ENCODE measurements around the gene TMEM178B.

The TMEM178B gene

DNA sequence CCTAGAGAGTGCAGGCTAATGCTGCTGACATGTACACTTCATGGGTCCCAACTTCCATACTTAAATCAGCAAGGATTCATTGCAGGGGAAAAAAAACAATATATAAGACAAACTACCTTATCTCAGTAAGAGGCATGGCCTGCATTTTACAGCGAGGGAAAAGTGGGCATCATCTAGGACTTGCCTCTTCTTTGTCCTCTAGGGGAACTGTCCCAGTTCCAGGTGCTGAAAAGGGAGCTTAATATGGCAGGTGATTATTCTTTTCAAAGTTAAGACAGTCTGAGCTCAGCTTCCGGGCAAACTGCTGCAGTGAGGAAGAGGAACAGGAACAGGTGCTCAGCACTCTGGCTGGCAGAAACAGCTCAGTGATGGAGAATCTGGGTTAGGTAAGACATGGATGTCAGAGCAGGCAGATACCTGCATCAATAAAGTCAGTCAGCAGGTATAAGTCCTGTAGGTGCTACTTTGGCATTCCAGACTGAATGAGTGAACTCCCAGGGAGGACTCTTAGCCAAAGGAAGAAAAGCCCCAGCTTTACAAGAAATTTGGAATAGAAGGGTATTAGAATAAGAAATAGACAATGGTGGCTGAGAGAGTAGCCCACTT, 147.2 kb downstream of the TMEM178B start:
- Histone ChIP-seq H2AFZ (ENCODE audit: low read length) (no peak overlapping the region), H3K4me1 (ENCODE audit: control insufficient read depth in 2 of 2, insufficient read depth in 1 of 2, low read depth in 1 of 2, low read length in 2 of 2) (no peaks in the 10 kb centered on the region), H3K9me3 (replicated peaks in 1 of 2; ENCODE audit: control insufficient read depth in 2 of 2, insufficient read depth in 1 of 2, low read depth in 1 of 2, low read length in 2 of 2) (no peaks in the 10 kb centered on the region), H2BK5ac (ENCODE audit: low read length) (no peak overlapping the region), H2AK5ac (ENCODE audit: low read depth, low read length) (no peak overlapping the region), H2BK12ac (ENCODE audit: low read length) (no peak overlapping the region), H3K27ac (replicated peaks; ENCODE audit: low read length) (no peak overlapping the region), H3K4me3 (ENCODE audit: low read length in 2 of 2) (no peak overlapping the region), H3K23ac (ENCODE audit: low read depth, low read length, poor library complexity) (no peak overlapping the region), H3K27me3 (ENCODE audit: control insufficient read depth in 3 of 3, insufficient read depth in 3 of 3, low read depth in 1 of 3, low read length in 3 of 3) (no peaks in the 10 kb centered on the region), H3K79me1 (ENCODE audit: low read depth, low read length) (no peaks in the 10 kb centered on the region), H3K9ac (ENCODE audit: low read depth, low read length, poor library complexity) (no peak overlapping the region), H3K36me3 (replicated peaks in 1 of 2; ENCODE audit: control insufficient read depth in 2 of 2, insufficient read depth in 2 of 2, low read length in 2 of 2) (no peaks in the 10 kb centered on the region), H2BK120ac (ENCODE audit: low read depth, low read length) (no peak overlapping the region), H3K14ac (ENCODE audit: low read length) (no peak overlapping the region), H4K91ac (ENCODE audit: low read depth, low read length, poor library complexity) (no peak overlapping the region), H3K18ac (ENCODE audit: low read length) (no peak overlapping the region), H4K8ac (ENCODE audit: low read depth, low read length) (no peak overlapping the region), H3K4me2 (ENCODE audit: insufficient read depth, low read length, poor library complexity, severe bottlenecking) (no peak overlapping the region), H3K4ac (ENCODE audit: low read length) (no peak overlapping the region), H2BK15ac (ENCODE audit: low read length) (no peak overlapping the region)
- WGBS, 2 donors (ENCODE audit: extremely low coverage in 2 of 2, insufficient read length in 2 of 2, insufficient replicate concordance in 1 of 2): no CpG with 5 or more reads among the region's 2 CpGs
- peak; percentile 27 for DNase-seq (ENCODE audit: low spot score)

GRCh38 chr7:141225916-141226618, 152.2 kb downstream of the TMEM178B start:
- Histone ChIP-seq H3K79me1 (ENCODE audit: low read depth, low read length) (no peaks in the 10 kb centered on the region), H3K4me2 (ENCODE audit: insufficient read depth, low read length, poor library complexity, severe bottlenecking) (no peak overlapping the region), H3K27ac (replicated peaks; ENCODE audit: low read length) (no peak overlapping the region), H2BK120ac (ENCODE audit: low read depth, low read length) (no peak overlapping the region), H3K18ac (ENCODE audit: low read length) (no peak overlapping the region), H2BK12ac (ENCODE audit: low read length) (no peak overlapping the region), H3K4ac (ENCODE audit: low read length) (no peak overlapping the region), H3K4me1 (ENCODE audit: control insufficient read depth in 2 of 2, insufficient read depth in 1 of 2, low read depth in 1 of 2, low read length in 2 of 2) (no peaks in the 10 kb centered on the region), H4K91ac (ENCODE audit: low read depth, low read length, poor library complexity) (no peak overlapping the region), H4K8ac (ENCODE audit: low read depth, low read length) (no peak overlapping the region), H3K9me3 (replicated peaks in 1 of 2; ENCODE audit: control insufficient read depth in 2 of 2, insufficient read depth in 1 of 2, low read depth in 1 of 2, low read length in 2 of 2) (no peaks in the 10 kb centered on the region), H3K4me3 (ENCODE audit: low read length in 2 of 2) (no peak overlapping the region), H2BK5ac (ENCODE audit: low read length) (no peak overlapping the region), H3K14ac (ENCODE audit: low read length) (no peak overlapping the region), H3K9ac (ENCODE audit: low read depth, low read length, poor library complexity) (no peak overlapping the region), H3K36me3 (replicated peaks in 1 of 2; ENCODE audit: control insufficient read depth in 2 of 2, insufficient read depth in 2 of 2, low read length in 2 of 2) (no peaks in the 10 kb centered on the region), H2BK15ac (ENCODE audit: low read length) (no peak overlapping the region), H3K27me3 (ENCODE audit: control insufficient read depth in 3 of 3, insufficient read depth in 3 of 3, low read depth in 1 of 3, low read length in 3 of 3) (no peaks in the 10 kb centered on the region), H2AK5ac (ENCODE audit: low read depth, low read length) (no peak overlapping the region), H3K23ac (ENCODE audit: low read depth, low read length, poor library complexity) (peak overlapping the region; percentile 40), H2AFZ (ENCODE audit: low read length) (no peak overlapping the region)
- no peak for DNase-seq (ENCODE audit: low spot score)
- WGBS, 2 donors (ENCODE audit: extremely low coverage in 2 of 2, insufficient read length in 2 of 2, insufficient replicate concordance in 1 of 2): no CpG with 5 or more reads among the region's 8 CpGs

- H2AFZ ChIP-seq (ENCODE audit: low read length): no peak overlapping the region
- H3K27ac ChIP-seq (replicated peaks; ENCODE audit: low read length): no peak overlapping the region
- H3K4me2 ChIP-seq (ENCODE audit: insufficient read depth, low read length, poor library complexity, severe bottlenecking): no peak overlapping the region
- no peaks in the 10 kb centered on the region for H3K9me3 ChIP-seq (replicated peaks in 1 of 2; ENCODE audit: control insufficient read depth in 2 of 2, insufficient read depth in 1 of 2, low read depth in 1 of 2, low read length in 2 of 2)
- H3K23ac ChIP-seq (ENCODE audit: low read depth, low read length, poor library complexity): no peak overlapping the region
- H3K9ac ChIP-seq (ENCODE audit: low read depth, low read length, poor library complexity): no peak overlapping the region
- H2BK15ac ChIP-seq (ENCODE audit: low read length): no peak overlapping the region
- no peak overlapping the region for H2BK5ac ChIP-seq (ENCODE audit: low read length)
- H3K4me1 ChIP-seq (ENCODE audit: control insufficient read depth in 2 of 2, insufficient read depth in 1 of 2, low read depth in 1 of 2, low read length in 2 of 2): no peaks in the 10 kb centered on the region
- H3K27me3 ChIP-seq (ENCODE audit: control insufficient read depth in 3 of 3, insufficient read depth in 3 of 3, low read depth in 1 of 3, low read length in 3 of 3): no peaks in the 10 kb centered on the region
- no peak overlapping the region for H2BK12ac ChIP-seq (ENCODE audit: low read length)
- H3K36me3 ChIP-seq (replicated peaks in 1 of 2; ENCODE audit: control insufficient read depth in 2 of 2, insufficient read depth in 2 of 2, low read length in 2 of 2): no peaks in the 10 kb centered on the region
- no peak overlapping the region for H2AK5ac ChIP-seq (ENCODE audit: low read depth, low read length)
- WGBS, 2 donors (ENCODE audit: extremely low coverage in 2 of 2, insufficient read length in 2 of 2, insufficient replicate concordance in 1 of 2): no CpG with 5 or more reads among the region's 4 CpGs
- DNase-seq (ENCODE audit: low spot score): no peak
- H3K4ac ChIP-seq (ENCODE audit: low read length): no peak overlapping the region
- no peak overlapping the region for H2BK120ac ChIP-seq (ENCODE audit: low read depth, low read length)
- H4K8ac ChIP-seq (ENCODE audit: low read depth, low read length): no peak overlapping the region
- H3K18ac ChIP-seq (ENCODE audit: low read length): no peak overlapping the region
- no peaks in the 10 kb centered on the region for H3K79me1 ChIP-seq (ENCODE audit: low read depth, low read length)
- no peak overlapping the region for H3K14ac ChIP-seq (ENCODE audit: low read length)
- no peak overlapping the region for H3K4me3 ChIP-seq (ENCODE audit: low read length in 2 of 2)
- no peak overlapping the region for H4K91ac ChIP-seq (ENCODE audit: low read depth, low read length, poor library complexity)
These were observed 153.6 kb downstream of the TMEM178B start for GRCh38 chr7:141227454-141227853.

DNA sequence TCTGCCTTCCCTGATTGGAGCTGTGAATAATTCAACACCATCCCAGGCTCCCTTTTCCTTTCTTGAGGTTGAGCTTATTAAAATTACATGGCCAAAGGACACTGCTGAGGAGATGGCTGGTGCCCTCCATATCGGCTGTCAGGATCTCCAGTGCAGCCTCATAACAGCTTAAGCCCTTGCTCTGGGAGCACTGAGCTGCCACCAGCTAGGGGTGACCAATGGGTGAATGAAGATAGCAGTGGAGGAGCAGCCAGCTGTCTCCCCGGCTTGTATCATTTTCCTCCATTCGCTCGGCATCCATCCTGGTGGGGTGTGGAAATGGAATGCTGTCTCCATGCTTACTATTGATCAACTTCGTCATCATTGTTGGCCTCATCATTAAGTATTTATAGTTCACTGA, 154.6 kb downstream of the TMEM178B start:
- Histone ChIP-seq H2AK5ac (ENCODE audit: low read depth, low read length) (no peak overlapping the region), H3K18ac (ENCODE audit: low read length) (no peak overlapping the region), H3K79me1 (ENCODE audit: low read depth, low read length) (no peaks in the 10 kb centered on the region), H3K9ac (ENCODE audit: low read depth, low read length, poor library complexity) (no peak overlapping the region), H4K8ac (ENCODE audit: low read depth, low read length) (no peak overlapping the region), H2BK15ac (ENCODE audit: low read length) (no peak overlapping the region), H3K23ac (ENCODE audit: low read depth, low read length, poor library complexity) (no peak overlapping the region), H4K91ac (ENCODE audit: low read depth, low read length, poor library complexity) (no peak overlapping the region), H3K36me3 (replicated peaks in 1 of 2; ENCODE audit: control insufficient read depth in 2 of 2, insufficient read depth in 2 of 2, low read length in 2 of 2) (no peaks in the 10 kb centered on the region), H2BK120ac (ENCODE audit: low read depth, low read length) (no peak overlapping the region), H3K4me3 (ENCODE audit: low read length in 2 of 2) (no peak overlapping the region), H3K9me3 (replicated peaks in 1 of 2; ENCODE audit: control insufficient read depth in 2 of 2, insufficient read depth in 1 of 2, low read depth in 1 of 2, low read length in 2 of 2) (no peaks in the 10 kb centered on the region), H3K4ac (ENCODE audit: low read length) (no peak overlapping the region), H2AFZ (ENCODE audit: low read length) (no peak overlapping the region), H3K4me2 (ENCODE audit: insufficient read depth, low read length, poor library complexity, severe bottlenecking) (no peak overlapping the region), H3K27me3 (ENCODE audit: control insufficient read depth in 3 of 3, insufficient read depth in 3 of 3, low read depth in 1 of 3, low read length in 3 of 3) (no peaks in the 10 kb centered on the region), H2BK5ac (ENCODE audit: low read length) (no peak overlapping the region), H3K14ac (ENCODE audit: low read length) (no peak overlapping the region), H3K27ac (replicated peaks; ENCODE audit: low read length) (no peak overlapping the region), H2BK12ac (ENCODE audit: low read length) (no peak overlapping the region), H3K4me1 (ENCODE audit: control insufficient read depth in 2 of 2, insufficient read depth in 1 of 2, low read depth in 1 of 2, low read length in 2 of 2) (no peaks in the 10 kb centered on the region)
- no peak for DNase-seq (ENCODE audit: low spot score)
- no CpG with 5 or more reads among the region's 5 CpGs for WGBS, 2 donors (ENCODE audit: extremely low coverage in 2 of 2, insufficient read length in 2 of 2, insufficient replicate concordance in 1 of 2)
